Measurements from ENCODE around the gene DNAI1.

DNA sequence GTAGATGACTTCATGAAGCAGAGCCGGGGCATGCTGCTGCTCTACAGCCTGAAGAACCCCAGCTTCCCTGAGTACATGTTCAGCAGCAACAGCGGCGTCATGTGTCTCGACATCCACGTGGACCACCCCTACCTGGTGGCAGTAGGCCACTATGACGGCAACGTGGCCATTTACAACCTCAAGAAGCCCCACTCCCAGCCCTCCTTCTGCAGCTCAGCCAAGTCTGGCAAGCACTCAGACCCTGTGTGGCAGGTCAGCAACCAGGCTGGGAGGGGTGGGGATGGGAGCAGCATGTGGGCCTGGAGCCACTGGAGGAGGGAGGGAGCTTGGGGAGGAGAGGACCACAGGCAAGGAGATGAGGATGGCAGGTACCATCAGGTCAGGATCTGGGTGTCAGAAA is 48.0 kb downstream of the DNAI1 start:
- TF ChIP-seq, protein P1, sequence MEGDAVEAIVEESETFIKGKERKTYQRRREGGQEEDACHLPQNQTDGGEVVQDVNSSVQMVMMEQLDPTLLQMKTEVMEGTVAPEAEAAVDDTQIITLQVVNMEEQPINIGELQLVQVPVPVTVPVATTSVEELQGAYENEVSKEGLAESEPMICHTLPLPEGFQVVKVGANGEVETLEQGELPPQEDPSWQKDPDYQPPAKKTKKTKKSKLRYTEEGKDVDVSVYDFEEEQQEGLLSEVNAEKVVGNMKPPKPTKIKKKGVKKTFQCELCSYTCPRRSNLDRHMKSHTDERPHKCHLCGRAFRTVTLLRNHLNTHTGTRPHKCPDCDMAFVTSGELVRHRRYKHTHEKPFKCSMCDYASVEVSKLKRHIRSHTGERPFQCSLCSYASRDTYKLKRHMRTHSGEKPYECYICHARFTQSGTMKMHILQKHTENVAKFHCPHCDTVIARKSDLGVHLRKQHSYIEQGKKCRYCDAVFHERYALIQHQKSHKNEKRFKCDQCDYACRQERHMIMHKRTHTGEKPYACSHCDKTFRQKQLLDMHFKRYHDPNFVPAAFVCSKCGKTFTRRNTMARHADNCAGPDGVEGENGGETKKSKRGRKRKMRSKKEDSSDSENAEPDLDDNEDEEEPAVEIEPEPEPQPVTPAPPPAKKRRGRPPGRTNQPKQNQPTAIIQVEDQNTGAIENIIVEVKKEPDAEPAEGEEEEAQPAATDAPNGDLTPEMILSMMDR (IDR thresholded peaks at IDR 0.05), result no peak
- TF ChIP-seq, protein P2, sequence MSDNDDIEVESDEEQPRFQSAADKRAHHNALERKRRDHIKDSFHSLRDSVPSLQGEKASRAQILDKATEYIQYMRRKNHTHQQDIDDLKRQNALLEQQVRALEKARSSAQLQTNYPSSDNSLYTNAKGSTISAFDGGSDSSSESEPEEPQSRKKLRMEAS (IDR thresholded peaks at IDR 0.05; ENCODE audit: low read depth), result no peak
- TF ChIP-seq ELF1 (IDR thresholded peaks at IDR 0.05), result no peak
- TF ChIP-seq RAD21 (IDR thresholded peaks at IDR 0.05; ENCODE audit: low read length), result no peak
